Tibial nerve (tissue), 4 donors: Measurements from ENCODE around the gene NSUN2. TPM values are rescaled to one million over a fixed set of nuclear protein-coding genes. Genes with fewer than 3 reads are reported as not detected.
"Not testable (repeated sequence)": the region's sequence is repeated elsewhere in the genome, so short reads cannot be mapped to it uniquely, and the experiment has no call there.

Source experiments
- DNase-seq, 2 donors: peaks; one replicate each; pipeline ENCODE4 v3.0.0-alpha.2; 2019; ENCODE audit warnings: low spot score in 2 of 2
- H3K27ac ChIP-seq, 4 donors: fragments of 200-600 bp; sonication (generic) in 3 of 4; one replicate each; pipeline ENCODE4 v1.5.1; 2017 to 2019; ENCODE audit warnings: mild to moderate bottlenecking in 1 of 4
- H3K27me3 ChIP-seq, 2 donors: fragments of 200-600 bp; sonication (generic) in 1 of 2; one replicate each; pipeline versions ENCODE4 v1.5.1 to v1.6.0; 2017 to 2019
- H3K36me3 ChIP-seq, 3 donors: fragments of 200-600 bp; sonication (generic); one replicate each; pipeline ENCODE4 v1.5.1; 2018 to 2019
- H3K4me1 ChIP-seq, 4 donors: fragments of 200-600 bp; sonication (generic) in 3 of 4; one replicate each; pipeline ENCODE4 v1.5.1; 2017 to 2019
- H3K4me3 ChIP-seq, 4 donors: fragments of 200-600 bp; sonication (generic) in 3 of 4; one replicate each; pipeline ENCODE4 v1.5.1; 2017 to 2019; ENCODE audit warnings: mild to moderate bottlenecking in 1 of 4, moderate library complexity in 1 of 4
- H3K9me3 ChIP-seq, 4 donors: fragments of 200-600 bp; sonication (generic) in 3 of 4; one replicate each; pipeline ENCODE4 v1.5.1; 2017 to 2019
- EP300 ChIP-seq, 2 donors: sonication (generic); formaldehyde crosslinking; IDR thresholded peaks; one replicate each; pipeline ENCODE4 v1.6.1; 2017; ENCODE audit warnings: antibody characterized with exemption in 2 of 2, mild to moderate bottlenecking in 1 of 2
- POLR2A ChIP-seq, 2 donors: fragments of 450-650 bp; IDR thresholded peaks; one replicate each; pipeline ENCODE4 v1.6.1; 2017; ENCODE audit warnings: antibody characterized with exemption in 2 of 2, mild to moderate bottlenecking in 2 of 2, moderate library complexity in 2 of 2
- WGBS, 2 donors: methylation state at CpG; one replicate each; pipeline ENCODE4 v1.1.5; 2018; 5-methylcytosine and 5-hydroxymethylcytosine counted together
- total RNA-seq, 4 donors: library from RNA; depleted of rRNA; stranded (reverse); fragments of >200 nt; gene quantifications; one replicate each; pipeline ENCODE4 v1.1.0, GENCODE V29; 2016
- TF ChIP-seq, protein P1 (sequence below), 5 experiments: fragments of 200-600 bp in 3 of 5; fragments of 450-650 bp in 2 of 5; sonication (generic) in 3 of 5; IDR thresholded peaks; one replicate each; pipeline ENCODE4 v1.5.1; 2016 to 2019; ENCODE audit warnings: antibody characterized with exemption in 5 of 5, mild to moderate bottlenecking in 3 of 5, moderate library complexity in 2 of 5

The NSUN2 gene
- total RNA-seq, 4 donors from 2014 or later, result 43.5 to 73.5 (median 58.5) TPM

DNA sequence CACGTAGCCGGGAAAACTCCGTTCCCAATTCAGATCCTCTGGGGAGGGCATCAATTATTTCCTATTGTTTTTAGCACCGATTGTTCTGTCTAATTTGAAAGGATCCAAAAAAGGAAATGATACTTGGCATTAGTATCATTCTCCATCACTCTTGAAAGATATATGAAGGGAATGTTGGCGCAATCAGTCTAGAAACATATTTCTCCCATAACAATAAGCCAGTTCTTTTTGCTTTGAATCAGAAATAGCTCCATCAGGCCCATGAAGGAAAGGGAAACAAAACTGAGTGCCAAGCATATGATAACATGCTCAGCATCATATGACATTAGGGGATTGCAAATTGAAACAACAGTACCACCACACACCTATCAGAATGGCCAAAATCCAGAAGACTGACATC lies 40.2 kb upstream of the NSUN2 start:
- no peak overlapping the region for H3K4me3 ChIP-seq
- H3K4me1 ChIP-seq, result no peaks in the 10 kb centered on the region
- WGBS, 2 donors, result 78 to 91% methylated on average over 5 of the region's 5 CpGs
- no peaks in the 10 kb centered on the region for H3K27me3 ChIP-seq
- no peak overlapping the region for H3K27ac ChIP-seq
- peaks cover 0 to 42% (median 0%) of the 10 kb centered on the region in 3 donors for H3K36me3 ChIP-seq
- no peak for DNase-seq
- TF ChIP-seq POLR2A (IDR thresholded peaks at IDR 0.05), result no peak
- no peak for TF ChIP-seq EP300 (IDR thresholded peaks at IDR 0.05)
- TF ChIP-seq, protein P1, sequence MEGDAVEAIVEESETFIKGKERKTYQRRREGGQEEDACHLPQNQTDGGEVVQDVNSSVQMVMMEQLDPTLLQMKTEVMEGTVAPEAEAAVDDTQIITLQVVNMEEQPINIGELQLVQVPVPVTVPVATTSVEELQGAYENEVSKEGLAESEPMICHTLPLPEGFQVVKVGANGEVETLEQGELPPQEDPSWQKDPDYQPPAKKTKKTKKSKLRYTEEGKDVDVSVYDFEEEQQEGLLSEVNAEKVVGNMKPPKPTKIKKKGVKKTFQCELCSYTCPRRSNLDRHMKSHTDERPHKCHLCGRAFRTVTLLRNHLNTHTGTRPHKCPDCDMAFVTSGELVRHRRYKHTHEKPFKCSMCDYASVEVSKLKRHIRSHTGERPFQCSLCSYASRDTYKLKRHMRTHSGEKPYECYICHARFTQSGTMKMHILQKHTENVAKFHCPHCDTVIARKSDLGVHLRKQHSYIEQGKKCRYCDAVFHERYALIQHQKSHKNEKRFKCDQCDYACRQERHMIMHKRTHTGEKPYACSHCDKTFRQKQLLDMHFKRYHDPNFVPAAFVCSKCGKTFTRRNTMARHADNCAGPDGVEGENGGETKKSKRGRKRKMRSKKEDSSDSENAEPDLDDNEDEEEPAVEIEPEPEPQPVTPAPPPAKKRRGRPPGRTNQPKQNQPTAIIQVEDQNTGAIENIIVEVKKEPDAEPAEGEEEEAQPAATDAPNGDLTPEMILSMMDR (IDR thresholded peaks at IDR 0.05), result no peak
- H3K9me3 ChIP-seq, result peaks cover 0 to 3% (median 0%) of the 10 kb centered on the region in 4 donors

DNA sequence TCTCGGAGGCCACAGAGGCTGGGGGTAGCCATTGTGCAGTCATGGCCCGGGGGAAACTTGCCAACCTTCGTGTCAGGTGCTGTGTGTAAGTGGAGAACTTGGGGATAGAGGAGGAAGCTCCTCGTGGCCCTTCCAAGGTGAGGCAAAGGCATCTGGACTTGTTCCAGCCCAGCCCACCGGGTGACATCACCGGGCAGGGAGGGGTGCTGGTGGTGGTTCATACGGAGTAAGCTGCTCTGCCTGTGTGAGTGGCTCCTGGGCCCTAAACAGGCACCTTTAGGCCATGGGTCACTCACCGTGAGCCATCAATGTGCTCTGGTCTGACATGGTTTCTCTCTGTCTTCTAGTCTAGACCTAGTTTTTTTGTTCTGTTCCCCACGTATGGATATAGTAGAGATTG lies 35.9 kb upstream of the NSUN2 start:
- WGBS, 2 donors, result 77% methylated on average over 9 of the region's 9 CpGs
- not testable (repeated sequence) for H3K27me3 ChIP-seq, H3K27ac ChIP-seq, H3K4me1 ChIP-seq, H3K9me3 ChIP-seq, DNase-seq, H3K4me3 ChIP-seq
- peaks cover 0 to 77% (median 0%) of the 10 kb centered on the region in 3 donors for H3K36me3 ChIP-seq

DNA sequence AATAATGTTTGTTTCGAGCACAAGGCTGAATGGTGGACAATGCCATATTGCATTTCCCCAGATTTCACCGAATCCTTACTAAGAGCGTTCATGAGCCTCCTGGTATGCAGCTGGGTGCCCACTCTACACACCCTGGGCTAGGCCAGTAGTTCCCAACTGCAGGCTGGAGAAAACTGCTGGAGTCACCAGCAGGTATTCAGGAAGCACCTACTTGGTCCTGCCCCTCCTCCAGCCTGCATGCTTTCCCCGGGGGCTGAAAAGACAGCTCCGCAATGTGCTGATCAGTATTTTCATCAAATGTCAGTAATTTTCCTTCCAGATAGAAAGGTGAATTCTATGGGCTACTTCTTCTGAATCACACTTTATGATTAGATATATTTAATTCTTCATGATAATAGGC lies 34.8 kb upstream of the NSUN2 start:
- WGBS, 2 donors, result 91 to 97% methylated on average over 5 of the region's 5 CpGs

DNA sequence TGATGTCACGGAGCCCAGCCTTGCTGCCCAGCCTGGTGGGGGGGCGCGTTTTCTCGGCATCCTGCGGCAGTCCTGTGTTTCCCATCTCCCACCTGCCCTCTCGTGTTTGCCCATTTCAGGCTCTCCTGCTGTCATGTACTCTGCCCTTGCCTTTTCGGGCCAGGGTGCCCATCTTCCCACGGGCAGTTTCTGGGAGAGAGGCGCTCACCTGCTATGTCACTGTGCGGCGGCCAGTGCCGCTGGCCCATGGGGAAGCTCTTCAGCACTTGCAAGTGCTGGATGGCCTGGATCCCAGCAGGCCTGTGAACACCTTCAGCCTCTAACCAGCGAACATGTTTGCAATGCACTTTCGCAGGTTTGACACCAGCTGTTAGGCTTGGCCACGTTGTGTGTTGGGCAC lies 33.9 kb upstream of the NSUN2 start:
- H3K27me3 ChIP-seq, result no peaks in the 10 kb centered on the region
- no peaks in the 10 kb centered on the region for H3K9me3 ChIP-seq
- 96% methylated on average over 13 to 14 of the region's 15 CpGs for WGBS, 2 donors
- no peak overlapping the region for H3K4me3 ChIP-seq
- TF ChIP-seq POLR2A (IDR thresholded peaks at IDR 0.05) (no peak), EP300 (IDR thresholded peaks at IDR 0.05) (no peak)
- TF ChIP-seq, protein P1 (IDR thresholded peaks at IDR 0.05), result no peak
- H3K4me1 ChIP-seq, result no peaks in the 10 kb centered on the region
- H3K36me3 ChIP-seq, result peaks cover 0 to 79% (median 0%) of the 10 kb centered on the region in 3 donors
- no peak overlapping the region for H3K27ac ChIP-seq
- DNase-seq, result no peak

More for the DNA sequence above, 34.8 kb upstream of the NSUN2 start:
- Histone ChIP-seq H3K9me3 (no peaks in the 10 kb centered on the region), H3K36me3 (peaks cover 0 to 80% (median 0%) of the 10 kb centered on the region in 3 donors), H3K4me3 (no peak overlapping the region), H3K27ac (no peak overlapping the region), H3K27me3 (no peaks in the 10 kb centered on the region), H3K4me1 (no peaks in the 10 kb centered on the region)
- DNase-seq, result no peak
- no peak for TF ChIP-seq EP300 (IDR thresholded peaks at IDR 0.05)
- TF ChIP-seq, protein P1 (IDR thresholded peaks at IDR 0.05), result no peak
- TF ChIP-seq POLR2A (IDR thresholded peaks at IDR 0.05), result no peak

DNA sequence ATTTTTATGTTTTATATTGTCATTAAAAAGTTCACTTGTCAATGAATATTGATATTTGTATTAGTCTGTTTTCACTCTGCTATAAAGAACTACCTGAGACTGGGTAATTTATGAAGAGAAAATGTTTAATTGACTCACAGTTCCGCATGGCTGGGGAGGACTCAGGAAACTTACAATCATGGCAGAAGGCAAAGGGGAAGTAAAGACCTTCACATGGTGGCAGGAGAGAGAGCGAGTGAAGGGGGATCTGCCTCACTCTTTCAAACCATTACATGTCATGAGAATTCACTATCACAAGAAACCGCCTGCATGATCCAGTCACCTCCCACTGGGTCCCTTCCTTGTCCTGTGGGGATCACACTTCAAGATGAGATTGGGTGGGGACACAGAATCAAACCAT lies 27.8 kb upstream of the NSUN2 start:
- Histone ChIP-seq H3K27me3 (no peaks in the 10 kb centered on the region), H3K4me3 (no peak overlapping the region), H3K9me3 (peaks cover 0 to 19% (median 2%) of the 10 kb centered on the region in 4 donors), H3K4me1 (no peaks in the 10 kb centered on the region), H3K36me3 (peaks cover 0 to 91% (median 0%) of the 10 kb centered on the region in 3 donors), H3K27ac (no peak overlapping the region)
- TF ChIP-seq EP300 (IDR thresholded peaks at IDR 0.05) (no peak), POLR2A (IDR thresholded peaks at IDR 0.05) (no peak)
- TF ChIP-seq, protein P1 (IDR thresholded peaks at IDR 0.05), result no peak
- WGBS, 2 donors, result 95 to 98% methylated on average over 3 of the region's 3 CpGs
- DNase-seq, result no peak
